Measurements from ENCODE around the gene RPTOR.
"Not testable (repeated sequence)": the region's sequence is repeated elsewhere in the genome, so short reads cannot be mapped to it uniquely, and the experiment has no call there.

The RPTOR gene

GRCh38 chr17:80869481-80870145, 325.0 kb downstream of the RPTOR start:
- Histone ChIP-seq H3K27me3 (replicated peaks; ENCODE audit: control insufficient read depth, insufficient read depth, low read length) (no peaks in the 10 kb centered on the region), H3K9ac (ENCODE audit: low read length) (no peak overlapping the region), H3K4me1 (ENCODE audit: control insufficient read depth, insufficient read depth, low read length) (peaks cover 7% of the 10 kb centered on the region), H3K4me3 (ENCODE audit: low read length) (no peak overlapping the region), H3K9me3 (ENCODE audit: control insufficient read depth, low read length) (no peaks in the 10 kb centered on the region), H3K36me3 (ENCODE audit: control insufficient read depth, insufficient read depth, low read length, severe bottlenecking) (peaks cover 2% of the 10 kb centered on the region)
- DNase-seq (ENCODE audit: low read depth) = no peak

- Histone ChIP-seq H3K27me3 (replicated peaks; ENCODE audit: control insufficient read depth, insufficient read depth, low read length) (no peaks in the 10 kb centered on the region), H3K4me3 (ENCODE audit: low read length) (no peak overlapping the region), H3K9ac (ENCODE audit: low read length) (no peak overlapping the region), H3K9me3 (ENCODE audit: control insufficient read depth, low read length) (no peaks in the 10 kb centered on the region), H3K4me1 (ENCODE audit: control insufficient read depth, insufficient read depth, low read length) (peaks cover 7% of the 10 kb centered on the region), H3K36me3 (ENCODE audit: control insufficient read depth, insufficient read depth, low read length, severe bottlenecking) (peaks cover 8% of the 10 kb centered on the region)
- no peak for DNase-seq (ENCODE audit: low read depth)
These were observed 325.8 kb downstream of the RPTOR start for GRCh38 chr17:80870401-80870800.

- Histone ChIP-seq H3K9me3 (ENCODE audit: control insufficient read depth, low read length) (no peaks in the 10 kb centered on the region), H3K36me3 (ENCODE audit: control insufficient read depth, insufficient read depth, low read length, severe bottlenecking) (peaks cover 8% of the 10 kb centered on the region), H3K27me3 (replicated peaks; ENCODE audit: control insufficient read depth, insufficient read depth, low read length) (no peaks in the 10 kb centered on the region), H3K9ac (ENCODE audit: low read length) (no peak overlapping the region), H3K4me3 (ENCODE audit: low read length) (no peak overlapping the region), H3K4me1 (ENCODE audit: control insufficient read depth, insufficient read depth, low read length) (peaks cover 7% of the 10 kb centered on the region)
- DNase-seq (ENCODE audit: low read depth) = no peak
These were observed 326.7 kb downstream of the RPTOR start for GRCh38 chr17:80871341-80871740.

- peaks cover 7% of the 10 kb centered on the region for H3K4me1 ChIP-seq (ENCODE audit: control insufficient read depth, insufficient read depth, low read length)
- DNase-seq (ENCODE audit: low read depth) = no peak
- H3K4me3 ChIP-seq (ENCODE audit: low read length) = no peak overlapping the region
These were observed 327.4 kb downstream of the RPTOR start for GRCh38 chr17:80872001-80872500.

GRCh38 chr17:80872501-80873306, 328.1 kb downstream of the RPTOR start:
- no peaks in the 10 kb centered on the region for H3K27me3 ChIP-seq (replicated peaks; ENCODE audit: control insufficient read depth, insufficient read depth, low read length)

More at GRCh38 chr17:80872001-80872500, 327.4 kb downstream of the RPTOR start:
- H3K36me3 ChIP-seq (ENCODE audit: control insufficient read depth, insufficient read depth, low read length, severe bottlenecking) = peaks cover 8% of the 10 kb centered on the region
- no peaks in the 10 kb centered on the region for H3K27me3 ChIP-seq (replicated peaks; ENCODE audit: control insufficient read depth, insufficient read depth, low read length)
- no peaks in the 10 kb centered on the region for H3K9me3 ChIP-seq (ENCODE audit: control insufficient read depth, low read length)
- H3K9ac ChIP-seq (ENCODE audit: low read length) = no peak overlapping the region

GRCh38 chr17:80873307-80873951, 328.8 kb downstream of the RPTOR start:
- Histone ChIP-seq H3K36me3 (ENCODE audit: control insufficient read depth, insufficient read depth, low read length, severe bottlenecking) (peaks cover 8% of the 10 kb centered on the region), H3K4me3 (ENCODE audit: low read length) (no peak overlapping the region), H3K9me3 (ENCODE audit: control insufficient read depth, low read length) (no peaks in the 10 kb centered on the region), H3K27me3 (replicated peaks; ENCODE audit: control insufficient read depth, insufficient read depth, low read length) (no peaks in the 10 kb centered on the region), H3K4me1 (ENCODE audit: control insufficient read depth, insufficient read depth, low read length) (peaks cover 7% of the 10 kb centered on the region), H3K9ac (ENCODE audit: low read length) (no peak overlapping the region)
- peak; percentile 49 for DNase-seq (ENCODE audit: low read depth)

More at GRCh38 chr17:80872501-80873306, 328.1 kb downstream of the RPTOR start:
- no peak for DNase-seq (ENCODE audit: low read depth)
- Histone ChIP-seq H3K4me3 (ENCODE audit: low read length) (no peak overlapping the region), H3K9ac (ENCODE audit: low read length) (no peak overlapping the region), H3K4me1 (ENCODE audit: control insufficient read depth, insufficient read depth, low read length) (peaks cover 7% of the 10 kb centered on the region), H3K9me3 (ENCODE audit: control insufficient read depth, low read length) (no peaks in the 10 kb centered on the region), H3K36me3 (ENCODE audit: control insufficient read depth, insufficient read depth, low read length, severe bottlenecking) (peaks cover 8% of the 10 kb centered on the region)

GRCh38 chr17:80874866-80875445, 330.3 kb downstream of the RPTOR start:
- peaks cover 8% of the 10 kb centered on the region for H3K36me3 ChIP-seq (ENCODE audit: control insufficient read depth, insufficient read depth, low read length, severe bottlenecking)
- DNase-seq (ENCODE audit: low read depth) = no peak
- no peak overlapping the region for H3K9ac ChIP-seq (ENCODE audit: low read length)
- no peak overlapping the region for H3K4me3 ChIP-seq (ENCODE audit: low read length)
- H3K27me3 ChIP-seq (replicated peaks; ENCODE audit: control insufficient read depth, insufficient read depth, low read length) = no peaks in the 10 kb centered on the region
- peaks cover 7% of the 10 kb centered on the region for H3K4me1 ChIP-seq (ENCODE audit: control insufficient read depth, insufficient read depth, low read length)
- H3K9me3 ChIP-seq (ENCODE audit: control insufficient read depth, low read length) = no peaks in the 10 kb centered on the region

- not testable (repeated sequence) for H3K9me3 ChIP-seq (ENCODE audit: control insufficient read depth, low read length); H3K27me3 ChIP-seq (replicated peaks; ENCODE audit: control insufficient read depth, insufficient read depth, low read length); DNase-seq (ENCODE audit: low read depth); H3K4me3 ChIP-seq (ENCODE audit: low read length); H3K4me1 ChIP-seq (ENCODE audit: control insufficient read depth, insufficient read depth, low read length); H3K9ac ChIP-seq (ENCODE audit: low read length)
- H3K36me3 ChIP-seq (ENCODE audit: control insufficient read depth, insufficient read depth, low read length, severe bottlenecking) = peaks cover 11% of the 10 kb centered on the region
These were observed 330.9 kb downstream of the RPTOR start for GRCh38 chr17:80875480-80875995.

- H3K9ac ChIP-seq (ENCODE audit: low read length); H3K9me3 ChIP-seq (ENCODE audit: control insufficient read depth, low read length); DNase-seq (ENCODE audit: low read depth): not testable (repeated sequence)
These were observed 331.9 kb downstream of the RPTOR start for GRCh38 chr17:80876456-80876949.

GRCh38 chr17:80876950-80877728, 332.5 kb downstream of the RPTOR start:
- Histone ChIP-seq H3K36me3 (ENCODE audit: control insufficient read depth, insufficient read depth, low read length, severe bottlenecking) (peaks cover 25% of the 10 kb centered on the region), H3K4me3 (ENCODE audit: low read length) (no peak overlapping the region), H3K9me3 (ENCODE audit: control insufficient read depth, low read length) (no peaks in the 10 kb centered on the region), H3K27me3 (replicated peaks; ENCODE audit: control insufficient read depth, insufficient read depth, low read length) (no peaks in the 10 kb centered on the region), H3K4me1 (ENCODE audit: control insufficient read depth, insufficient read depth, low read length) (peaks cover 7% of the 10 kb centered on the region), H3K9ac (ENCODE audit: low read length) (no peak overlapping the region)
- no peak for DNase-seq (ENCODE audit: low read depth)

More at GRCh38 chr17:80876456-80876949, 331.9 kb downstream of the RPTOR start:
- peaks cover 19% of the 10 kb centered on the region for H3K36me3 ChIP-seq (ENCODE audit: control insufficient read depth, insufficient read depth, low read length, severe bottlenecking)
- not testable (repeated sequence) for H3K27me3 ChIP-seq (replicated peaks; ENCODE audit: control insufficient read depth, insufficient read depth, low read length); H3K4me1 ChIP-seq (ENCODE audit: control insufficient read depth, insufficient read depth, low read length); H3K4me3 ChIP-seq (ENCODE audit: low read length)

Data from adipocyte (in vitro differentiated cells).